Left ventricle myocardium inferior (tissue), 1 donor: ENCODE measurements around the gene PEAR1. TPM values are rescaled to one million over a fixed set of nuclear protein-coding genes. Genes with fewer than 3 reads are reported as not detected.

Experiments
- DNase-seq: peaks from one replicate; pipeline ENCODE4 v3.0.0-alpha.2; 2020
- H3K27ac ChIP-seq: fragments of 200-600 bp; replicated peaks from 2 replicates; pipeline ENCODE4 v1.8.0; 2021
- H3K27me3 ChIP-seq: fragments of 200-600 bp; 2 replicates; pipeline ENCODE4 v1.8.0; 2021; ENCODE audit warnings: low read depth
- H3K36me3 ChIP-seq: fragments of 200-600 bp; 2 replicates; pipeline ENCODE4 v1.8.0; 2021
- H3K4me1 ChIP-seq: fragments of 200-600 bp; 2 replicates; pipeline ENCODE4 v1.8.0; 2021
- H3K4me3 ChIP-seq: fragments of 200-600 bp; 2 replicates; pipeline ENCODE4 v1.8.0; 2021; ENCODE audit warnings: mild to moderate bottlenecking, moderate library complexity
- H3K9me3 ChIP-seq: fragments of 200-600 bp; replicated peaks from 2 replicates; pipeline ENCODE4 v1.8.0; 2021
- intact Hi-C: fragments of 100-400 bp; cut with micrococcal nuclease; formaldehyde crosslinking; loops from one replicate; pipeline ENCODE4 v1.11.0; 2022
- total RNA-seq: library from RNA; stranded (reverse); fragmentation: NEBNext Ultra II Directional; extraction: Animal tissue kit (Norgen Biotek cat#: 25700); gene quantifications from one replicate; pipeline ENCODE4 v1.2.1, GENCODE V29; 2021
- TF ChIP-seq, protein P1 (sequence below): fragments of 200-600 bp; IDR thresholded peaks from 2 replicates; pipeline ENCODE4 v1.8.0; 2021; ENCODE audit warnings: antibody characterized with exemption, mild to moderate bottlenecking, borderline replicate concordance
- donor health status: DM: no; HTN: yes; CAD: no; lungs with severe emphysema.

Gene PEAR1
- total RNA-seq, 1 donor from 2014 or later, result 7.1 TPM

DNA sequence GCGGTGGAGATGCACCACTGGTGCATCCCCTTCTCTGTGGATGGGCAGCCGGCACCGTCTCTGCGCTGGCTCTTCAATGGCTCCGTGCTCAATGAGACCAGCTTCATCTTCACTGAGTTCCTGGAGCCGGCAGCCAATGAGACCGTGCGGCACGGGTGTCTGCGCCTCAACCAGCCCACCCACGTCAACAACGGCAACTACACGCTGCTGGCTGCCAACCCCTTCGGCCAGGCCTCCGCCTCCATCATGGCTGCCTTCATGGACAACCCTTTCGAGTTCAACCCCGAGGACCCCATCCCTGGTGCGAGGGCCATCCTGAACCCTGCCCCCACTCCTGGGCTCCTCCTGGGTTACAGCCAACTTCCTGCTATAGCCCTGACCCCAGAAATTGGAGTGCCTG is 19.9 kb upstream of the PEAR1 start:
- H3K36me3 ChIP-seq, result no peaks in the 10 kb centered on the region
- H3K27ac ChIP-seq, result no peak overlapping the region
- no peak overlapping the region for H3K4me3 ChIP-seq
- H3K27me3 ChIP-seq, result peaks cover 48% of the 10 kb centered on the region
- H3K9me3 ChIP-seq, result no peaks in the 10 kb centered on the region
- intact Hi-C loops, result no loop called here
- DNase-seq, result no peak
- TF ChIP-seq, protein P1, sequence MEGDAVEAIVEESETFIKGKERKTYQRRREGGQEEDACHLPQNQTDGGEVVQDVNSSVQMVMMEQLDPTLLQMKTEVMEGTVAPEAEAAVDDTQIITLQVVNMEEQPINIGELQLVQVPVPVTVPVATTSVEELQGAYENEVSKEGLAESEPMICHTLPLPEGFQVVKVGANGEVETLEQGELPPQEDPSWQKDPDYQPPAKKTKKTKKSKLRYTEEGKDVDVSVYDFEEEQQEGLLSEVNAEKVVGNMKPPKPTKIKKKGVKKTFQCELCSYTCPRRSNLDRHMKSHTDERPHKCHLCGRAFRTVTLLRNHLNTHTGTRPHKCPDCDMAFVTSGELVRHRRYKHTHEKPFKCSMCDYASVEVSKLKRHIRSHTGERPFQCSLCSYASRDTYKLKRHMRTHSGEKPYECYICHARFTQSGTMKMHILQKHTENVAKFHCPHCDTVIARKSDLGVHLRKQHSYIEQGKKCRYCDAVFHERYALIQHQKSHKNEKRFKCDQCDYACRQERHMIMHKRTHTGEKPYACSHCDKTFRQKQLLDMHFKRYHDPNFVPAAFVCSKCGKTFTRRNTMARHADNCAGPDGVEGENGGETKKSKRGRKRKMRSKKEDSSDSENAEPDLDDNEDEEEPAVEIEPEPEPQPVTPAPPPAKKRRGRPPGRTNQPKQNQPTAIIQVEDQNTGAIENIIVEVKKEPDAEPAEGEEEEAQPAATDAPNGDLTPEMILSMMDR, result no peak
- H3K4me1 ChIP-seq, result no peaks in the 10 kb centered on the region

DNA sequence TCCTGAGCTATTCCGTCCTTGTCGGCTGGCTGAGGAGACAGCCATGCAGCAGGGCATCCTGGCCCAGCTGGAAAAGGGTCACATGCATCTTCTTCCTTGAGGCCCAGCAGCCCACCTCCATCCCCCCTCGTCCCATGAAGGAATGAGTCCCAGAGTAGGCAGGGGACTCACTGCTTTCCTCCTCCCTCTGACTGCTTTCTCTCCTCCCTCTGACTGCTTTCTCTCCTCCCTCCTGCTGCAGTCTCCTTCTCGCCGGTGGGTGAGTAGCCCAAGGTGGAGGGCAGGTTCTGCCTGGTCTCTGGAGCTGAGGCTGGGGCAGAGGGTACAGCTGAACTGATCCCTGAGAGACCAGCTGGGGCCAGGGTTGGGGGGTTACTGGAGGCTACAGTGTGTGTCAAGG is 19.4 kb upstream of the PEAR1 start:
- intact Hi-C loops, result no loop called here
- H3K27ac ChIP-seq, result no peak overlapping the region
- H3K9me3 ChIP-seq, result no peaks in the 10 kb centered on the region
- no peaks in the 10 kb centered on the region for H3K36me3 ChIP-seq
- no peak overlapping the region for H3K4me3 ChIP-seq
- H3K4me1 ChIP-seq, result no peaks in the 10 kb centered on the region
- DNase-seq, result no peak
- H3K27me3 ChIP-seq, result peaks cover 53% of the 10 kb centered on the region
- TF ChIP-seq, protein P1, result no peak

DNA sequence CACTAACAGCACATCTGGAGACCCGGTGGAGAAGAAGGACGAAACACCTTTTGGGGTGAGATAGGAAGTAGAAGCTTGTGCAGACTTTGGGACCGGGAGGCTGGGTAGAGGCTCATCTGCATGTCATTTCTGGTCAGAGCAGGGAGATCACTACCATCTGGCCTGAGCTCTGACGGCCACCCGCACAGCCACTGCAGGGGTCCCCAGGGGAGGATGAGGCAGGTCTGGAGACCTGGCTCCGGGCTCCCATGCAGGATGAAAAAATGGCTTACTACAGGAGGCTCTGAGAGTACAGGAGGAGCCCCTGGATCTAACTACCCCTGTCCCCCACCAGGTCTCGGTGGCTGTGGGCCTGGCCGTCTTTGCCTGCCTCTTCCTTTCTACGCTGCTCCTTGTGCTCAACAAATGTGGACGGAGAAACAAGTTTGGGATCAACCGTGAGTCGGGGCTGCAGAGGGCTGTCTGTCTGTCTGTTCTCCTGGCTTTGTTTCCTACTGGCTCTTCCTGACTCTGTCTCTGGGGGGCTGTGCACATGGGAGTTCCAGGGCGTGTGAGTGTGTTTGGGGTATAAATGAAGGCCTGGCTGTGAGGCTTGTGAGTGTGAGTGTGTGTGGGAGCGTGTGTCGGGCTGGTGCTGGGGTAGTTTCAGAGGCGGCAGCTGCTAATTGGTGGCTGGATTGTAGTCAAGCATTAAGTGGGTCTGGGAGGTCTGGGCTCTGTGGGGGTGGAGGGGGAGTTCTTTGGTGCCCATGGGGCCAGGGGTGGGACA is 18.8 kb upstream of the PEAR1 start:
- Histone ChIP-seq H3K4me1 (no peaks in the 10 kb centered on the region), H3K4me3 (no peak overlapping the region), H3K9me3 (no peaks in the 10 kb centered on the region), H3K27me3 (peaks cover 57% of the 10 kb centered on the region), H3K36me3 (no peaks in the 10 kb centered on the region), H3K27ac (no peak overlapping the region)
- TF ChIP-seq, protein P1, result no peak
- DNase-seq, result no peak
- intact Hi-C loops, result no loop called here

DNA sequence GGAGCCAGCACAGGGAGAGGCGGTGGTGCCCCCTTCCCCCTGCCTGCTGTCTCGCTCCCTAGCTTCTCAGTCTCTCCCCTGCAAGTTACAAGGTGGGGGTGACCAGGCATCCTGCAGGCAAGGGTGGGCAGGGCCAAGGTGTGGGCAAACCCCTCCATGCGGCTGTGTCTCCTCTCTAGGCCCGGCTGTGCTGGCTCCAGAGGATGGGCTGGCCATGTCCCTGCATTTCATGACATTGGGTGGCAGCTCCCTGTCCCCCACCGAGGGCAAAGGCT is 18.2 kb upstream of the PEAR1 start:
- TF ChIP-seq, protein P1, result no peak
- H3K4me1 ChIP-seq, result no peaks in the 10 kb centered on the region
- no peaks in the 10 kb centered on the region for H3K9me3 ChIP-seq
- DNase-seq, result no peak
- H3K4me3 ChIP-seq, result no peak overlapping the region
- no peaks in the 10 kb centered on the region for H3K36me3 ChIP-seq
- H3K27me3 ChIP-seq, result peaks cover 62% of the 10 kb centered on the region
- no peak overlapping the region for H3K27ac ChIP-seq
- intact Hi-C loops, result no loop called here

DNA sequence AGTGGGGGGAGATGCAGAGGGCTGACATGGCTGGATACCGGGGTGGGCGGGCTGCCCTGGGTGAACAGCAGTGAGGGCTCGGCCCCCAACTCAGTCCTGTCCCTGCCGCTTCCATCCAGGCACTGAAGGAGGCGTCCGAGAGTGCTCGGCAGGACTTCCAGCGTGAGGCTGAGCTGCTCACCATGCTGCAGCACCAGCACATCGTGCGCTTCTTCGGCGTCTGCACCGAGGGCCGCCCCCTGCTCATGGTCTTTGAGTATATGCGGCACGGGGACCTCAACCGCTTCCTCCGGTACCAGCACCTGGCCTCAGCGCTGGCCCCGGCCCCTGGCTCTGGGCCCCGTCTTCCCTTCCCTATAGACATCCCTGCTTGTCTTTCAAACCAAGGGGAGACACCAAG is 17.2 kb upstream of the PEAR1 start:
- Histone ChIP-seq H3K27ac (no peak overlapping the region), H3K4me3 (no peak overlapping the region), H3K36me3 (no peaks in the 10 kb centered on the region), H3K9me3 (no peaks in the 10 kb centered on the region), H3K4me1 (no peaks in the 10 kb centered on the region), H3K27me3 (peaks cover 72% of the 10 kb centered on the region)
- TF ChIP-seq, protein P1, result no peak
- intact Hi-C loops, result no loop called here
- no peak for DNase-seq
